Large intestine (tissue), 3 donors: ENCODE results near the gene GNMT. TPM values are rescaled to one million over a fixed set of nuclear protein-coding genes. Genes with fewer than 3 reads are reported as not detected.

Experiments used
- DNase-seq, 2 donors: peaks; one replicate each; pipeline versions ENCODE4 v3.0.0 to v3.0.0-alpha.2; 2013
- H3K27ac ChIP-seq: one replicate; pipeline ENCODE4 v1.5.1; 2013; ENCODE audit warnings: low read length
- H3K27me3 ChIP-seq: 2 replicates; pipeline ENCODE4 v1.6.1; 2013; ENCODE audit warnings: low read length; ENCODE audit not compliant: control insufficient read depth, insufficient read depth
- H3K36me3 ChIP-seq: 2 replicates; pipeline ENCODE4 v1.6.1; 2013; ENCODE audit warnings: low read length; ENCODE audit not compliant: control insufficient read depth, insufficient read depth
- H3K4me1 ChIP-seq: one replicate; pipeline ENCODE4 v1.6.1; 2013; ENCODE audit warnings: low read length; ENCODE audit not compliant: control insufficient read depth, insufficient read depth
- H3K4me3 ChIP-seq: one replicate; pipeline ENCODE4 v1.5.1; 2013; ENCODE audit warnings: low read length
- H3K9me3 ChIP-seq: one replicate; pipeline ENCODE4 v1.6.1; 2013; ENCODE audit warnings: mild to moderate bottlenecking, low read depth, low read length, moderate library complexity; ENCODE audit not compliant: control insufficient read depth
- WGBS: methylation state at CpG from one replicate; pipeline ENCODE4 v1.1.5; 2013; ENCODE audit warnings: low lambda C conversion rate; ENCODE audit not compliant: insufficient coverage; 5-methylcytosine and 5-hydroxymethylcytosine counted together
- polyA plus RNA-seq: library from polyadenylated mRNA; unstranded; fragments of 120-200 nt; gene quantifications from one replicate; pipeline ENCODE4 v1.2.1, GENCODE V29; 2013

GNMT gene
- polyA plus RNA-seq, 1 donor, result 0.54 TPM

DNA sequence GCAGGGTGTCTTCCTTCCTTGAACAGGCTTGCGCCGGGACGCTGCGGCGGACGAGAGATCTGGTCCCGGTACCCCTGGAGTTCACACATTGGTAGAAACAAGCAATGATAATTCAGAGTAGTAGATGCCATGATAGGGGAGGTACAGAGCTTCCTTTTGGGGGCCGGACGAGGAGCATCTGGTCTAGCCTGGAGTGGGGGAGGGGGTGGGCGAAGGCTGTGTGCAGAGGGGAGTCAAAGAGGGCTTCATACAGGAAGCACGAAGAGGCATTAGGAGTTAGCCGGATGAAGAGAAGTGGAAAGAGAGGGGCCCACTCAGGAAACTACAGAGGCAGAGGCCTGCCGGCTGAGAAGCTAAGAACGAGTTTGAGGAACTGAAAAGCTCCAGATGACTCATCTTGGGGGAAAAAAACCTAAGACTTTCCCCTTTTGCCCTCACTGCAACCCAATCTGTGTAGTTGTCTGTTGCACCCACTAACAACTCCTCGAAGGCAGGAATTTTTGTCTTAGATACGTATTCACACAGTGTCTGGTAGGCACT lies 30.7 kb upstream of the GNMT start:
- peak; percentile 52 to 82 for DNase-seq
- Histone ChIP-seq H3K9me3 (no peaks in the 10 kb centered on the region), H3K27ac (peak overlapping the region; percentile 91), H3K4me3 (peak overlapping the region; percentile 67), H3K4me1 (peaks cover 15% of the 10 kb centered on the region), H3K36me3 (peaks cover 8% of the 10 kb centered on the region), H3K27me3 (peaks cover 6% of the 10 kb centered on the region)
- no CpG with 5 or more reads among the region's 16 CpGs for WGBS

DNA sequence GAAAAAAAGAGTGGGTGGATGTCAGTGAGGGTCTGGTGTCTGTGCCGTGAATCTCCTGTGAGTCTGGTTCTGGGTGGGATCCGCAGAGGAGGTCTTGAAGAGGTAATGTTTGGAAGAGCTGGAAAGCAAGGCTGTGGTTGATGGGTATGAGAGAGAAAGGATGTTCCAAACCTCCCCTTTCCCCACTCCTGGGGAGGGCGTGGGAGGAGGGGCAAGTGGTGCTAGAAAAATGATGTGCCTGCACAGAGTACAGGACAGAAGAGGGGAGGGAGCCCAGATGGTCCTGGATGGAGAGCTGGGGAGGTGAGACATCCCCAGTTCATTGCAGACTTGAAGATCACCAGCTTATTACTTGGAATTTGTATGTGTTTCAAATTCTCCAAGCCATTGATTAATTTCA lies 28.1 kb upstream of the GNMT start:
- Histone ChIP-seq H3K4me3 (no peak overlapping the region), H3K36me3 (peaks cover 31% of the 10 kb centered on the region), H3K4me1 (peaks cover 15% of the 10 kb centered on the region), H3K27me3 (no peaks in the 10 kb centered on the region), H3K9me3 (no peaks in the 10 kb centered on the region), H3K27ac (no peak overlapping the region)
- no CpG with 5 or more reads among the region's 3 CpGs for WGBS
- DNase-seq, result no peak

DNA sequence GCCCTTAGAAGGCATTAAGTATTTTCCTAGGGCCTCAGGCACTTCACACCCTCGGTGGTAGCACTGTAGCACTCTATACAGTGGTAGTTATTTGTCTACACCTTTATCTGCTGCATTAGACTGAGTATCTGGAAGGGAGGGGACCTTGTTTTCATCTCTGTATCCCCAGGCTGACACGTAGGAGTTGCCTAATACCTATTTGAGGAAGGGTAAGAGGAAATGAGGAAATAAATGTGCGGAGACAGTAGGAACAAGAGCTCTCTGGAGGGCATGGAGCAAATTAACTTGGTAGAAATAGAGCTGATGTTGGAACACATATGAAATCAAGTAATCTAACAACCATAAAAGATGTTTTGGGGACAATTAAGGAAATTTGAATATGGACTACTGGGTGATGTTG lies 27.3 kb upstream of the GNMT start:
- 60% methylated on average over 1 of the region's 3 CpGs for WGBS
- H3K27me3 ChIP-seq, result no peaks in the 10 kb centered on the region
- peaks cover 39% of the 10 kb centered on the region for H3K36me3 ChIP-seq
- DNase-seq, result no peak
- H3K4me1 ChIP-seq, result peaks cover 15% of the 10 kb centered on the region
- no peaks in the 10 kb centered on the region for H3K9me3 ChIP-seq
- H3K4me3 ChIP-seq, result no peak overlapping the region
- no peak overlapping the region for H3K27ac ChIP-seq

DNA sequence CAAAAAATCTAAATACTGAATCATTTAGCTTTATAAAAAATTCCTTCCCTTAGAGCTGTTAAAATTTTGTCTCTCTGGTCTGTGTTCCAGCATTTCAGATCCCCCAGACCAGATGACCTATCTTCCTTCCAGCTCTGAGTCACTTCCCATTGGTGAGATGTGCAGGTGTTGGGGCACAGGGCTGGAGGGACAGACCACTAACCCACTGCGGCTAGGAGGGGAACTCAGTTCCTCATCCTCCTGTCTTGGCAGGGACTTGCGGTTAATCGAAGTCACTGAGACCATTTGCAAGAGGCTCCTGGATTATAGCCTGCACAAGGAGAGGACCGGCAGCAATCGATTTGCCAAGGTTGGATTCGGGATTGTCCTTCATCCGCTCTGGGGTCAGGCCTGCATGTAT lies 25.2 kb upstream of the GNMT start:
- Histone ChIP-seq H3K4me3 (no peak overlapping the region), H3K36me3 (peaks cover 53% of the 10 kb centered on the region), H3K27ac (no peak overlapping the region), H3K4me1 (peaks cover 30% of the 10 kb centered on the region), H3K27me3 (no peaks in the 10 kb centered on the region), H3K9me3 (no peaks in the 10 kb centered on the region)
- DNase-seq, result no peak
- WGBS, result no CpG with 5 or more reads among the region's 7 CpGs

DNA sequence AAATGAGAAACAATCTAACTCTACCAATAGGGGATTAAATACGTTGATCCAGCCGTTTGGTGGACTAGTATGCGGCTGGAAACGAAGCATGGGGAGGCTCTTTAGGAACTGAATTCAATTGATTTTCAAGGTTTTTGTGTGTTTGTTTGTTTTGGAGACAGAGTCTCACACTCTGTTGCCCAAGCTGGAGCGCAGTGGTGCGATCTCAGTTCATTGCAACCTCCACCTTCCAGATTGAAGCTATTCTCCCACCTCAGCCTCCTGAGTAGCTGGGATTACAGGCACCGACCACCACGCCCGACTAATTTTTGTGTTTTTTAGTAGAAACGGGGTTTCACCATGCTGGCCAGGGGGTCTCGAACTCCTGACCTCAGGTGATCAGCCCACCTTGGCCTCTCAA lies 24.2 kb upstream of the GNMT start:
- 91% methylated on average over 4 of the region's 11 CpGs for WGBS

DNA sequence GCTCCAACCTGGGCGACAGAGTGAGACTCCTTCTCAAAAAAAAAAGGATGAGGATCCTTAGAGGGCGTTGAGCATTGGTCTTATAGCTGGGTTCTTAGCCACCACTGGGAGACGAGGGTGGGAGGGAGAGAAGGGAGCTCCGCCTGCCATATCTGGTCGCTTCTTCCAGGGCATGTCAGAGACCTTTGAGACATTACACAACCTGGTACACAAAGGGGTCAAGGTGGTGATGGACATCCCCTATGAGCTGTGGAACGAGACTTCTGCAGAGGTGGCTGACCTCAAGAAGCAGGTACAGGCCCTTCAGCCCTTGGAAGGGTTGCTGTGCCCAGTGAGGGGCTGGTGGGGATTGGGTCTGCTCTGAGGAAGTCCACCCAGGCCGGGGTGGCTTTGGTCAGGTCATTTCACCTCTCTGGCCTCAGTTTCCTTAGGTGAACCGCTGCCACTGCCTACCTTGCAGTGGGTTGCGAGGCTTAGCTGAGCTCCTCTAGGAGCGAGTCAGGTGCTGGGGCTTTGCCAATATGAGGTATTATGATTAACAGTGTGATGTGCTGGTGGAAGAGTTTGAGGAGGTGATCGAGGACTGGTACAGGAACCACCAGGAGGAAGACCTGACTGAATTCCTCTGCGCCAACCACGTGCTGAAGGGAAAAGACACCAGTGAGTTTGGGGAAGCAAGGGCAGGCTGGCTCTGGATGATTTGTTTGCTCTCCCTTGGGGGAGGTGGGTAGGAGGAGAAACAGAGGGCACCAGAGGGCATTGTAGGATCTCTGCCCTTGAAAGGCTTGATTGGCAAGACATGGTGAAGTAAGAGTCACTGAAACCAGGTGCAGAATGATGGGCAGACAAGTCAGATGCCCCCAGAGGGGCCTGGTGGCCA lies 22.8 kb upstream of the GNMT start:
- Histone ChIP-seq H3K4me3 (no peak overlapping the region), H3K4me1 (peaks cover 19% of the 10 kb centered on the region), H3K27me3 (no peaks in the 10 kb centered on the region), H3K36me3 (peaks cover 61% of the 10 kb centered on the region), H3K27ac (no peak overlapping the region), H3K9me3 (no peaks in the 10 kb centered on the region)
- no peak for DNase-seq
- WGBS, result no CpG with 5 or more reads among the region's 13 CpGs

More for the DNA sequence above, 24.2 kb upstream of the GNMT start:
- no peak for DNase-seq
- H3K27ac ChIP-seq, result no peak overlapping the region
- H3K4me3 ChIP-seq, result no peak overlapping the region
- peaks cover 19% of the 10 kb centered on the region for H3K4me1 ChIP-seq
- H3K9me3 ChIP-seq, result no peaks in the 10 kb centered on the region
- peaks cover 57% of the 10 kb centered on the region for H3K36me3 ChIP-seq
- no peaks in the 10 kb centered on the region for H3K27me3 ChIP-seq

DNA sequence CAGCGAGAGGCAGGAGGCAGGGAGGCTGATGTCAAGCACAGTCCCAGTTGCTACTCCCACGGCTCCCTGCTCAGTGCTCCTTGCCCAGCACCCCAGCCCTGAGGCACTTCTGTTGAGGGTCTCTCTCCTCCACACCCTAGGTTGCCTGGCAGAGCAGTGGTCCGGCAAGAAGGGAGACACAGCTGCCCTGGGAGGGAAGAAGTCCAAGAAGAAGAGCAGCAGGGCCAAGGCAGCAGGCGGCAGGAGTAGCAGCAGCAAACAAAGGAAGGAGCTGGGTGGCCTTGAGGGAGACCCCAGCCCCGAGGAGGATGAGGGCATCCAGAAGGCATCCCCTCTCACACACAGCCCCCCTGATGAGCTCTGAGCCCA lies 22.1 kb upstream of the GNMT start:
- no peak for DNase-seq
- no peaks in the 10 kb centered on the region for H3K27me3 ChIP-seq
- no peak overlapping the region for H3K27ac ChIP-seq
- H3K36me3 ChIP-seq, result peaks cover 61% of the 10 kb centered on the region
- no CpG with 5 or more reads among the region's 5 CpGs for WGBS
- H3K4me3 ChIP-seq, result no peak overlapping the region
- H3K4me1 ChIP-seq, result peaks cover 15% of the 10 kb centered on the region
- no peaks in the 10 kb centered on the region for H3K9me3 ChIP-seq

DNA sequence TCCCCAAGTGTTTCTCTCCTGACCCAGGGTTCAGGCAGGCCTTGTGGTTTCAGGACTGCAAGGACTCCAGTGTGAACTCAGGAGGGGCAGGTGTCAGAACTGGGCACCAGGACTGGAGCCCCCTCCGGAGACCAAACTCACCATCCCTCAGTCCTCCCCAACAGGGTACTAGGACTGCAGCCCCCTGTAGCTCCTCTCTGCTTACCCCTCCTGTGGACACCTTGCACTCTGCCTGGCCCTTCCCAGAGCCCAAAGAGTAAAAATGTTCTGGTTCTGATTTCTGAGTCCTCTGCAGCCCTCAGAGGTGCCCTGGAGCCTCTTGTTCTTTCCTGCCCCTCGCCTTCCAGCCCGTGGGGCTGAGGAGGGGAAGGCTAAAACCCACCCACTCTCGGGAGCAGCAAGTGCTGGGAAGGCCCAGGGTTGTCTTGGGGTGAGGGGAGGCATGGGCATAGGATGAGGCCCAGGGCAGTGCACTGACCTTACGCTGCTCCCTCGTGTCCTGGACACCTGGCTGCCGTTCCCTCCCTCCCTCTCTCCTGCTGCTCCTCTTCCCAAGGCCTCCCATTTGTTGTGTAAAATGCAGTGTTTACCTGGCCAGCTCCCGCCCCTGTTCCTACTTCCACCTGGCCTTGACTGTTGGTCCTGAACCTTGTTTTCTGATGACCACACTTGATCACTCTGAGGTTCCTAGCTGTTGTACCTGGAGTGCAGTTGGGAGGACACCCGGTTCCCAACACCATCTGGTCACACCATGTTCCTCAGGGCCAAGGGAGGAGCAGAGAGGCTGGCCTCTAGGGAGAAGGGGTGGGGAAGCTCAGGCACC lies 21.4 kb upstream of the GNMT start:
- peak overlapping the region; percentile 52 for H3K27ac ChIP-seq
- no peaks in the 10 kb centered on the region for H3K9me3 ChIP-seq
- H3K36me3 ChIP-seq, result peaks cover 61% of the 10 kb centered on the region
- peaks cover 15% of the 10 kb centered on the region for H3K4me1 ChIP-seq
- DNase-seq, result no peak
- no peak overlapping the region for H3K4me3 ChIP-seq
- WGBS, result no CpG with 5 or more reads among the region's 9 CpGs
- no peaks in the 10 kb centered on the region for H3K27me3 ChIP-seq

DNA sequence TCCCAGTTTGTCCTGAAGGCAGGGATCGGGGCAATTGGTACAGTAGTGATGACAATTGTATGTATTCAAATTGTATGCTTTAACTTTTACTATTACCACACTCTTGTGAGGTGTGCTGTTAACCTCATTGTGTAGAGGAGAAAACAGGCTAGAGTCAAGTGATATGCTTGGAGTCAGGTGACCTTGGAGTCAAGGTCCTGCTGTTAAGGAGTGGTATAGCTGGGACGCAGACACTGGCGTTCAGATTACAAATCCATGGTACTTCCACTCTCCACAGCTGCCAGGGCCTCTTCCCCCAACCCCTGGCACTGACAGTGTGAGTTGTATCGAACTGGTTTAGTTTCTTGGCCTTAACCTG lies 20.8 kb upstream of the GNMT start:
- DNase-seq, result peak; percentile 74 to 85
- no peaks in the 10 kb centered on the region for H3K27me3 ChIP-seq
- peaks cover 15% of the 10 kb centered on the region for H3K4me1 ChIP-seq
- H3K27ac ChIP-seq, result peak overlapping the region; percentile 52
- no CpG with 5 or more reads among the region's 4 CpGs for WGBS
- no peaks in the 10 kb centered on the region for H3K9me3 ChIP-seq
- H3K4me3 ChIP-seq, result no peak overlapping the region
- peaks cover 56% of the 10 kb centered on the region for H3K36me3 ChIP-seq

DNA sequence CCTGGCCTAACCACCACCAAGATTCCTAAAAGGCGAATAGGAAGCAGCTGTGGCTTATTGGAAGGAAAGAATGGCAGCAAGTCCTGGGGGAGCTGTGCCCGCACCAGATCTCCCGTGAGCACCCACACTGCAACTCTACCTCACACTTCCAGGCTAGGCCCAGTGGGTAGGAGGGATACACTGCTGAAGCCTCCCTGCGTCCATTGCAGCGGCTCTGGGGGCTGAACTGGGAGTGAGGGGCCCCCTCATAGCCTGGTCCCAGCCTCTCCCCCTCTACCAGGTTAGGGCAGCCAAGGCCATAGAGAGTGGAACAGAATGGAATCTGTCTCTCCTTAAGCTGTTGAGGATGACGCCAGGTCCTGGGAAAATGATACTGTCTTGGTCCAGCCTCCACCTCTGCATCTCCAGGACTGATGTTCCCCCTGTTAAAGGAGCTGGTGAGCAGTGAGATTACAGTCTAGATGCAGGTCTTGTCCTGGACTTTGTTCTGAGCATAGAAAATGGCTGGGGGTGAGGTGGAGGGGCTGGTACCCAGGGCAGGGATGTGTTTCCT lies 20.0 kb upstream of the GNMT start:
- H3K27ac ChIP-seq, result no peak overlapping the region
- WGBS, result no CpG with 5 or more reads among the region's 6 CpGs

More for the DNA sequence above, 20.0 kb upstream of the GNMT start:
- H3K36me3 ChIP-seq, result peaks cover 51% of the 10 kb centered on the region
- H3K27me3 ChIP-seq, result no peaks in the 10 kb centered on the region
- no peak overlapping the region for H3K4me3 ChIP-seq
- DNase-seq, result no peak
- H3K4me1 ChIP-seq, result peaks cover 15% of the 10 kb centered on the region
- no peaks in the 10 kb centered on the region for H3K9me3 ChIP-seq
